ENCODE measurements around the gene RPGRIP1.

RPGRIP1 gene

GRCh38 chr14:21263284-21264024, 16.4 kb upstream of the RPGRIP1 start:
- Histone ChIP-seq H3K27ac (ENCODE audit: low read length) (peak overlapping the region; percentile 68), H3K36me3 (replicated peaks; ENCODE audit: insufficient read depth, low read length) (peaks cover 4% of the 10 kb centered on the region)

GRCh38 chr14:21264025-21264801, 15.7 kb upstream of the RPGRIP1 start:
- peak overlapping the region; percentile 68 for H3K27ac ChIP-seq (ENCODE audit: low read length)
- H3K9ac ChIP-seq (ENCODE audit: low read length), result peak overlapping the region; percentile 29; the same call in 1 of the 2 replicates
- no peak overlapping the region for H2AFZ ChIP-seq (ENCODE audit: low read length)
- H3K9me2 ChIP-seq (replicated peaks; ENCODE audit: insufficient read depth, low read length), result no peaks in the 10 kb centered on the region
- H3K4me3 ChIP-seq (ENCODE audit: low read length), result peak overlapping the region; percentile 27; the same call in 1 of the 2 replicates
- no peaks in the 10 kb centered on the region for H3K9me3 ChIP-seq (replicated peaks; ENCODE audit: insufficient read depth, low read length)
- H3K36me3 ChIP-seq (replicated peaks; ENCODE audit: insufficient read depth, low read length), result peaks cover 4% of the 10 kb centered on the region
- H4K20me1 ChIP-seq (ENCODE audit: insufficient read depth, low read length), result peaks cover 62% of the 10 kb centered on the region
- TF ChIP-seq EZH2 (optimal IDR thresholded peaks at IDR 0.05; ENCODE audit: low read depth, low read length) (no peak), EZH2phosphoT487 (IDR thresholded peaks at IDR 0.05; ENCODE audit: low read length) (no peak), CTCF (IDR thresholded peaks at IDR 0.05; ENCODE audit: low read length) (no peak)
- H3F3A ChIP-seq (ENCODE audit: insufficient read depth, low read length), result peaks cover 54% of the 10 kb centered on the region
- no peaks in the 10 kb centered on the region for H3K27me3 ChIP-seq (replicated peaks; ENCODE audit: insufficient read depth, low read length)
- H3K4me1 ChIP-seq (ENCODE audit: low read length), result peaks cover 26% of the 10 kb centered on the region
- H3K79me2 ChIP-seq (ENCODE audit: low read length), result peaks cover 94% of the 10 kb centered on the region
- peak overlapping the region; percentile 68 for H3K4me2 ChIP-seq (ENCODE audit: low read depth, low read length)
- DNase-seq, result peak; percentile 25

More at GRCh38 chr14:21263284-21264024, 16.4 kb upstream of the RPGRIP1 start:
- H4K20me1 ChIP-seq (ENCODE audit: insufficient read depth, low read length), result peaks cover 69% of the 10 kb centered on the region
- no peak overlapping the region for H2AFZ ChIP-seq (ENCODE audit: low read length)
- H3K79me2 ChIP-seq (ENCODE audit: low read length), result peaks cover 94% of the 10 kb centered on the region
- TF ChIP-seq CTCF (IDR thresholded peaks at IDR 0.05; ENCODE audit: low read length) (no peak), EZH2phosphoT487 (IDR thresholded peaks at IDR 0.05; ENCODE audit: low read length) (no peak), EZH2 (optimal IDR thresholded peaks at IDR 0.05; ENCODE audit: low read depth, low read length) (no peak)
- H3K4me2 ChIP-seq (ENCODE audit: low read depth, low read length), result peak overlapping the region; percentile 68
- H3K4me3 ChIP-seq (ENCODE audit: low read length), result peak overlapping the region; percentile 27; the same call in 1 of the 2 replicates
- peak; percentile 41 for DNase-seq
- peaks cover 26% of the 10 kb centered on the region for H3K4me1 ChIP-seq (ENCODE audit: low read length)
- H3K27me3 ChIP-seq (replicated peaks; ENCODE audit: insufficient read depth, low read length), result no peaks in the 10 kb centered on the region
- peak overlapping the region; percentile 29; the same call in 1 of the 2 replicates for H3K9ac ChIP-seq (ENCODE audit: low read length)
- H3F3A ChIP-seq (ENCODE audit: insufficient read depth, low read length), result peaks cover 51% of the 10 kb centered on the region
- no peaks in the 10 kb centered on the region for H3K9me3 ChIP-seq (replicated peaks; ENCODE audit: insufficient read depth, low read length)
- H3K9me2 ChIP-seq (replicated peaks; ENCODE audit: insufficient read depth, low read length), result no peaks in the 10 kb centered on the region

- no peaks in the 10 kb centered on the region for H3K27me3 ChIP-seq (replicated peaks; ENCODE audit: insufficient read depth, low read length)
- H3K4me2 ChIP-seq (ENCODE audit: low read depth, low read length), result peak overlapping the region; percentile 68
- H3K36me3 ChIP-seq (replicated peaks; ENCODE audit: insufficient read depth, low read length), result peaks cover 2% of the 10 kb centered on the region
- H3K9me2 ChIP-seq (replicated peaks; ENCODE audit: insufficient read depth, low read length), result no peaks in the 10 kb centered on the region
- H3K4me1 ChIP-seq (ENCODE audit: low read length), result peaks cover 26% of the 10 kb centered on the region
- peaks cover 67% of the 10 kb centered on the region for H3K79me2 ChIP-seq (ENCODE audit: low read length)
- H3K9me3 ChIP-seq (replicated peaks; ENCODE audit: insufficient read depth, low read length), result no peaks in the 10 kb centered on the region
- H3K4me3 ChIP-seq (ENCODE audit: low read length), result peak overlapping the region; percentile 86
- peaks cover 56% of the 10 kb centered on the region for H3F3A ChIP-seq (ENCODE audit: insufficient read depth, low read length)
- peak; percentile 77 for DNase-seq
- peak overlapping the region; percentile 81 for H3K27ac ChIP-seq (ENCODE audit: low read length)
- no peak overlapping the region for H2AFZ ChIP-seq (ENCODE audit: low read length)
- H3K9ac ChIP-seq (ENCODE audit: low read length), result peak overlapping the region; percentile 97; the same call in 1 of the 2 replicates
- TF ChIP-seq CTCF (IDR thresholded peaks at IDR 0.05; ENCODE audit: low read length) (no peak), EZH2phosphoT487 (IDR thresholded peaks at IDR 0.05; ENCODE audit: low read length) (no peak), EZH2 (optimal IDR thresholded peaks at IDR 0.05; ENCODE audit: low read depth, low read length) (no peak)
- H4K20me1 ChIP-seq (ENCODE audit: insufficient read depth, low read length), result peaks cover 42% of the 10 kb centered on the region
Observed at GRCh38 chr14:21267431-21267845, 12.4 kb upstream of the RPGRIP1 start.

Measured in MM.1S (cell line).